Left ventricle myocardium superior (tissue), 1 donor: Measurements from ENCODE around the gene PCDH1. TPM values are rescaled to one million over a fixed set of nuclear protein-coding genes. Genes with fewer than 3 reads are reported as not detected.

Source experiments
- total RNA-seq: library from RNA; stranded (reverse); fragmentation: NEBNext Ultra II Directional; extraction: Animal tissue kit (Norgen Biotek cat#: 25700); gene quantifications from one replicate; pipeline ENCODE4 v1.2.1, GENCODE V29; 2021
- donor health status: DM: no; HTN: yes; CAD: no; lungs with severe emphysema.

The PCDH1 gene
- total RNA-seq, 1 donor from 2014 or later, result 17.2 TPM

Other genes with a start within 250 kb of the PCDH1 start
- gene HDAC3, start 241.6 kb downstream of the PCDH1 start, total RNA-seq, result 28.9 TPM
- 0.55 TPM for gene RELL2, start 241.4 kb downstream of the PCDH1 start, total RNA-seq
- 3.7 TPM for gene FCHSD1, start 227.0 kb downstream of the PCDH1 start, total RNA-seq
- 13.2 TPM for gene ARAP3, start 196.2 kb downstream of the PCDH1 start, total RNA-seq
- 107 TPM for gene DELE1, start 45.5 kb upstream of the PCDH1 start, total RNA-seq
- gene PCDH12, start 79.8 kb upstream of the PCDH1 start, total RNA-seq, result 11.1 TPM
- 99.8 TPM for gene RNF14, start 90.7 kb upstream of the PCDH1 start, total RNA-seq
- 20.2 TPM for gene GNPDA1, start 134.6 kb upstream of the PCDH1 start, total RNA-seq
- gene NDFIP1, start 230.4 kb upstream of the PCDH1 start, total RNA-seq, result 54.3 TPM